ENCODE data around the gene EPHA6. TPM values are rescaled to one million over a fixed set of nuclear protein-coding genes. Genes with fewer than 3 reads are reported as not detected.

The EPHA6 gene
- total and polyA plus RNA-seq, 7 donors: 0.58 to 53.5 (median 45.4) TPM; not detected in 2

DNA sequence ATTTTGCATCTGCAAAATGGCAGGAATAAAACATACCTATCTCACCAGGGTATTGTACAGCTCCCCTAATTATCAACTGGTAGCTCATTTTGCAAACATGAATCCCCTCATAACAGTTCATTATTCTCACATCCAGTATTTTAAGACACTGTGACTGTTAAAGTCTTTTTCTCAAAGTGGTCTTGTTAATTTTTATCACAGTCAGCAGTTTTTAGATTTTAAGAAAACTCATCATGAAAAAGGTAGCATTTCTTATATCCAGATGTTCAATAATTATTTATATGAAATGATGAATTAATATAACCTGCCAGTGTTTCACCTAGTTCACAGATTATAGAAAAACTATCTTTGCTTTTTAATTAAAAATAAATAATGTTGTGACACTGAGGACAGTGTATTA is 595.2 kb downstream of the EPHA6 start:
- DNase-seq: no peak
- no peaks in the 10 kb centered on the region for H3K36me3 ChIP-seq
- no peak overlapping the region for H3K4me3 ChIP-seq
- intact Hi-C loops (cut with DNase I): no loop called here
- H3K27me3 ChIP-seq: no peaks in the 10 kb centered on the region
- TF ChIP-seq EP300 (IDR thresholded peaks at IDR 0.05): no peak
- TF ChIP-seq, protein P1, sequence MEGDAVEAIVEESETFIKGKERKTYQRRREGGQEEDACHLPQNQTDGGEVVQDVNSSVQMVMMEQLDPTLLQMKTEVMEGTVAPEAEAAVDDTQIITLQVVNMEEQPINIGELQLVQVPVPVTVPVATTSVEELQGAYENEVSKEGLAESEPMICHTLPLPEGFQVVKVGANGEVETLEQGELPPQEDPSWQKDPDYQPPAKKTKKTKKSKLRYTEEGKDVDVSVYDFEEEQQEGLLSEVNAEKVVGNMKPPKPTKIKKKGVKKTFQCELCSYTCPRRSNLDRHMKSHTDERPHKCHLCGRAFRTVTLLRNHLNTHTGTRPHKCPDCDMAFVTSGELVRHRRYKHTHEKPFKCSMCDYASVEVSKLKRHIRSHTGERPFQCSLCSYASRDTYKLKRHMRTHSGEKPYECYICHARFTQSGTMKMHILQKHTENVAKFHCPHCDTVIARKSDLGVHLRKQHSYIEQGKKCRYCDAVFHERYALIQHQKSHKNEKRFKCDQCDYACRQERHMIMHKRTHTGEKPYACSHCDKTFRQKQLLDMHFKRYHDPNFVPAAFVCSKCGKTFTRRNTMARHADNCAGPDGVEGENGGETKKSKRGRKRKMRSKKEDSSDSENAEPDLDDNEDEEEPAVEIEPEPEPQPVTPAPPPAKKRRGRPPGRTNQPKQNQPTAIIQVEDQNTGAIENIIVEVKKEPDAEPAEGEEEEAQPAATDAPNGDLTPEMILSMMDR (IDR thresholded peaks at IDR 0.05): no peak
- no peak for TF ChIP-seq POLR2AphosphoS5 (IDR thresholded peaks at IDR 0.05)
- TF ChIP-seq POLR2A (IDR thresholded peaks at IDR 0.05): no peak
- H3K27ac ChIP-seq: no peak overlapping the region
- no peaks in the 10 kb centered on the region for H3K4me1 ChIP-seq
- peaks cover 0 to 4% (median 0%) of the 10 kb centered on the region in 4 donors for H3K9me3 ChIP-seq

DNA sequence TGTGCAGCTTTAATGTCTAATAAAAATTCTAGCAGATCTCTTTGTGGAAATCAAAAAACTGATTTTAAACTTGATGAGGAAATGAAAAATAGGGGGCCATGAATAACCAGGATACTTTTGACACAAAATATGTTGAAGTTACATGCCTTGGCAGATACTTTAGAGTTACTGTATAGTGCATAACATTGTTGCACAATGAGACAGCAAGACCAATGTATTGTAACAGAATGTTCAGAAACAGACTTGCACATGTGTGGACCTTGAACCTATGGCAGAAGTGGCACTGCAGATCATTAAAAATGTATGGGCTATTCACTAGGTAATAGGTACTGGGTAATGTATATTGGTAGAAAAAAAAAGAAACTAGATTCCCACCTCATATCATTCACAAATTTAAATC is 607.2 kb downstream of the EPHA6 start:
- intact Hi-C loops (cut with DNase I): no loop called here
- TF ChIP-seq POLR2A (IDR thresholded peaks at IDR 0.05) (no peak), EP300 (IDR thresholded peaks at IDR 0.05) (no peak), POLR2AphosphoS5 (IDR thresholded peaks at IDR 0.05) (no peak)
- TF ChIP-seq, protein P1 (IDR thresholded peaks at IDR 0.05): no peak
- no peaks in the 10 kb centered on the region for H3K27me3 ChIP-seq
- no peaks in the 10 kb centered on the region for H3K4me1 ChIP-seq
- DNase-seq: no peak
- H3K36me3 ChIP-seq: no peaks in the 10 kb centered on the region
- no peak overlapping the region for H3K4me3 ChIP-seq
- no peak overlapping the region for H3K27ac ChIP-seq
- no peaks in the 10 kb centered on the region for H3K9me3 ChIP-seq

GRCh38 chr3:97425002-97425401 is 610.6 kb downstream of the EPHA6 start:
- Histone ChIP-seq H3K36me3 (no peaks in the 10 kb centered on the region), H3K4me3 (no peak overlapping the region), H3K27ac (no peak overlapping the region), H3K9me3 (no peaks in the 10 kb centered on the region), H3K4me1 (no peaks in the 10 kb centered on the region), H3K27me3 (no peaks in the 10 kb centered on the region)
- intact Hi-C loops (cut with DNase I): no loop called here
- WGBS, 2 donors: 96 to 97% methylated on average over 6 of the region's 6 CpGs
- peak; percentile 52 for DNase-seq
- TF ChIP-seq, protein P1 (IDR thresholded peaks at IDR 0.05): no peak
- no peak for TF ChIP-seq POLR2AphosphoS5 (IDR thresholded peaks at IDR 0.05)
- TF ChIP-seq EP300 (IDR thresholded peaks at IDR 0.05): no peak
- TF ChIP-seq POLR2A (IDR thresholded peaks at IDR 0.05): no peak

- Histone ChIP-seq H3K9me3 (no peaks in the 10 kb centered on the region), H3K4me3 (no peak overlapping the region), H3K36me3 (no peaks in the 10 kb centered on the region), H3K27me3 (no peaks in the 10 kb centered on the region), H3K4me1 (no peaks in the 10 kb centered on the region), H3K27ac (no peak overlapping the region)
- no peak for DNase-seq
- 13 to 58% methylated on average over 2 of the region's 2 CpGs for WGBS, 2 donors
- no peak for TF ChIP-seq POLR2AphosphoS5 (IDR thresholded peaks at IDR 0.05)
- TF ChIP-seq EP300 (IDR thresholded peaks at IDR 0.05): no peak
- TF ChIP-seq POLR2A (IDR thresholded peaks at IDR 0.05): no peak
- TF ChIP-seq, protein P1 (IDR thresholded peaks at IDR 0.05): no peak
- intact Hi-C loops (cut with DNase I): no loop called here
These were observed 616.2 kb downstream of the EPHA6 start for GRCh38 chr3:97430601-97431000.

- TF ChIP-seq EP300 (IDR thresholded peaks at IDR 0.05) (no peak), POLR2AphosphoS5 (IDR thresholded peaks at IDR 0.05) (no peak), POLR2A (IDR thresholded peaks at IDR 0.05) (no peak)
- TF ChIP-seq, protein P1 (IDR thresholded peaks at IDR 0.05): no peak
- intact Hi-C loops (cut with DNase I): no loop called here
- H3K9me3 ChIP-seq: no peaks in the 10 kb centered on the region
- 16 to 58% methylated on average over 2 of the region's 2 CpGs for WGBS, 2 donors
- no peaks in the 10 kb centered on the region for H3K36me3 ChIP-seq
- no peak for DNase-seq
- no peaks in the 10 kb centered on the region for H3K27me3 ChIP-seq
- H3K4me1 ChIP-seq: no peaks in the 10 kb centered on the region
- no peak overlapping the region for H3K27ac ChIP-seq
- H3K4me3 ChIP-seq: no peak overlapping the region
These were observed 618.5 kb downstream of the EPHA6 start for GRCh38 chr3:97432914-97433313.
